GM12878 (cell line): ENCODE data around the gene SPX. TPM values are rescaled to one million over a fixed set of nuclear protein-coding genes. Genes with fewer than 3 reads are reported as not detected.

ENCODE experiments used
- BMI1 ChIP-seq: fragments of 450-650 bp; IDR thresholded peaks from 2 replicates; pipeline ENCODE4 v1.6.1; 2016; ENCODE audit warnings: mild to moderate bottlenecking, moderate library complexity, borderline replicate concordance
- CHD2 ChIP-seq: IDR thresholded peaks from 2 replicates; pipeline ENCODE4 v1.6.1; 2011; ENCODE audit warnings: low read depth, low read length, improper control_type of control experiment, borderline replicate concordance
- MEF2A ChIP-seq: IDR thresholded peaks from 2 replicates; pipeline ENCODE4 v1.6.1; 2011; ENCODE audit warnings: low read depth, mild to moderate bottlenecking, low read length, moderate library complexity; ENCODE audit not compliant: insufficient read depth
- MYB ChIP-seq: fragments of 150-350 bp; IDR thresholded peaks from 2 replicates; pipeline ENCODE4 v1.6.1; 2014; ENCODE audit warnings: mild to moderate bottlenecking, low read depth, low read length, borderline replicate concordance
- MYC ChIP-seq: IDR thresholded peaks from 2 replicates; pipeline ENCODE4 v1.6.1; 2011; ENCODE audit warnings: mild to moderate bottlenecking, low read length, moderate library complexity, inconsistent platforms; ENCODE audit not compliant: insufficient read depth, insufficient replicate concordance, insufficient read length, severe bottlenecking
- NBN ChIP-seq: fragments of 450-650 bp; IDR thresholded peaks from 2 replicates; pipeline ENCODE4 v1.6.1; 2016
- NR2C1 ChIP-seq: fragments of 450-650 bp; IDR thresholded peaks from 2 replicates; pipeline ENCODE4 v1.6.1; 2017; ENCODE audit warnings: antibody characterized with exemption, mild to moderate bottlenecking, moderate library complexity
- POLR2A ChIP-seq: IDR thresholded peaks from 2 replicates; pipeline ENCODE4 v1.6.1; 2011; ENCODE audit warnings: low read depth, mild to moderate bottlenecking, low read length
- PRDM15 ChIP-seq: fragments of 450-650 bp; formaldehyde crosslinking; IDR thresholded peaks from 2 replicates; pipeline ENCODE4 v1.4.0; 2020; ENCODE audit warnings: mild to moderate bottlenecking, moderate library complexity
- SIX5 ChIP-seq: IDR thresholded peaks from 2 replicates; pipeline ENCODE4 v1.6.1; 2011; ENCODE audit warnings: mild to moderate bottlenecking, low read depth, low read length, moderate library complexity; ENCODE audit not compliant: severe bottlenecking
- TCF12 ChIP-seq: IDR thresholded peaks from 2 replicates; pipeline ENCODE4 v1.6.1; 2011; ENCODE audit warnings: low read depth, mild to moderate bottlenecking, low read length
- ZBTB33 ChIP-seq: fragments of 450-650 bp; IDR thresholded peaks from 2 replicates; pipeline ENCODE4 v1.6.1; 2017; ENCODE audit warnings: mild to moderate bottlenecking
- ZBTB4 ChIP-seq: fragments of 450-650 bp; formaldehyde crosslinking; IDR thresholded peaks from 2 replicates; pipeline ENCODE4 v1.4.0; 2022; ENCODE audit warnings: mild to moderate bottlenecking, moderate library complexity
- ZBTB40 ChIP-seq: fragments of 450-650 bp; IDR thresholded peaks from 2 replicates; pipeline ENCODE4 v1.6.1; 2016; ENCODE audit warnings: mild to moderate bottlenecking, moderate library complexity, borderline replicate concordance
- ZZZ3 ChIP-seq: IDR thresholded peaks from 2 replicates; pipeline ENCODE4 v1.6.1; 2011; ENCODE audit warnings: low read depth; ENCODE audit not compliant: control insufficient read depth, insufficient read length
- polyA plus RNA-seq, 11 experiments: library from polyadenylated mRNA; depleted of rRNA in 4 of 11; unstranded in 6 of 11; stranded (reverse) in 5 of 11; fragments of >200 nt; fragmentation: Nextera tagmentation in 4 of 11; fragmentation: Illumina TruSeq in 1 of 11; extraction: Ambion mirVana in 4 of 11; extraction: Trizol in 1 of 11; gene quantifications; 1 replicate in 1 of 11; 2 replicates in 10 of 11; pipeline versions ENCODE4 v1.2.1 to v1.2.3, GENCODE V29; 2011 to 2016; ENCODE audit warnings: inconsistent platforms in 2 of 11, missing spikeins in 2 of 11, low read depth in 1 of 11
- total RNA-seq, 4 experiments: library from RNA; depleted of rRNA in 3 of 4; stranded (reverse); fragments of >200 nt in 3 of 4; fragmentation: Illumina TruSeq in 1 of 4; extraction: Trizol in 1 of 4; gene quantifications; 2 replicates each; pipeline versions ENCODE4 v1.2.1 to v1.2.3, GENCODE V29; 2013 to 2021

The SPX gene
- total and polyA plus RNA-seq, 10 of the 15 experiments (the other 5 are each of a cell fraction or from before 2014, with no cell fraction given): 0.05 TPM; not detected in 8

GRCh38 chr12:21501258-21502163 lies 24.6 kb upstream of the SPX start, which contains the start of the genes GOLT1B and RECQL (continued):
- TF ChIP-seq SIX5 (no peak), MEF2A (no peak), MYB (no peak), ZBTB4 (CRISPR knock-in tag) (no peak), PRDM15 (CRISPR knock-in tag) (no peak), BMI1 (no peak), ZZZ3 (no peak), POLR2A (peak; percentile 87), NR2C1 (no peak; the same call in 1 of the 2 replicates), ZBTB33 (no peak), MYC (no peak), CHD2 (peak; percentile 89), ZBTB40 (peak; percentile 83), NBN (peak; percentile 73; the same call in 1 of the 2 replicates), TCF12 (no peak)
